ENCODE results near the gene ZNF280D.

- TF ChIP-seq CTCF (conservative IDR thresholded peaks at IDR 0.05 in 1 of 2, IDR thresholded peaks at IDR 0.05 in 1 of 2; ENCODE audit: low read depth in 1 of 2, low read length in 2 of 2) (no peak), EZH2 (IDR thresholded peaks at IDR 0.05; ENCODE audit: low read length, missing control alignments) (no peak)
Observed at GRCh38 chr15:56677271-56677670, 56.0 kb downstream of the ZNF280D start.
